HepG2 (cell line): ENCODE results near the gene SLC7A4. TPM values are rescaled to one million over a fixed set of nuclear protein-coding genes. Genes with fewer than 3 reads are reported as not detected.

Experiments used
- ATF1 ChIP-seq: IDR thresholded peaks from 2 replicates; pipeline ENCODE4 v1.6.1; 2016; ENCODE audit warnings: mild to moderate bottlenecking, control low read depth
- FOXJ3 ChIP-seq: sonication (generic); formaldehyde crosslinking; IDR thresholded peaks from 2 replicates; pipeline ENCODE4 v1.4.0; 2020; ENCODE audit warnings: missing genetic modification reagents, mild to moderate bottlenecking, borderline replicate concordance
- GFI1 ChIP-seq: sonication (generic); formaldehyde crosslinking; IDR thresholded peaks from 2 replicates; pipeline ENCODE4 v1.5.0; 2020; ENCODE audit warnings: missing genetic modification reagents, mild to moderate bottlenecking, borderline replicate concordance
- IKZF1 ChIP-seq: fragments of 450-650 bp; IDR thresholded peaks from 2 replicates; pipeline ENCODE4 v1.7.1; 2016
- MAF1 ChIP-seq: sonication (generic); formaldehyde crosslinking; IDR thresholded peaks from 2 replicates; pipeline ENCODE4 v1.5.0; 2020; ENCODE audit warnings: missing genetic modification reagents, borderline replicate concordance
- MED13 ChIP-seq: sonication (generic); formaldehyde crosslinking; IDR thresholded peaks from 2 replicates; pipeline ENCODE4 v1.5.0; 2020; ENCODE audit warnings: missing genetic modification reagents
- MLLT10 ChIP-seq: sonication (generic); formaldehyde crosslinking; IDR thresholded peaks from 2 replicates; pipeline ENCODE4 v1.4.0; 2020; ENCODE audit warnings: missing genetic modification reagents
- MXD4 ChIP-seq: IDR thresholded peaks from 2 replicates; pipeline ENCODE4 v1.6.1; 2016; ENCODE audit warnings: mild to moderate bottlenecking, missing biosample characterization, missing genetic modification reagents
- NFATC3 ChIP-seq: sonication (generic); formaldehyde crosslinking; IDR thresholded peaks from 2 replicates; pipeline ENCODE4 v1.5.1; 2020; ENCODE audit warnings: mild to moderate bottlenecking, missing genetic modification reagents
- RARA ChIP-seq: IDR thresholded peaks from 2 replicates; pipeline ENCODE4 v1.6.1; 2016; ENCODE audit warnings: missing genetic modification reagents, missing compliant biosample characterization
- SALL2 ChIP-seq: sonication (generic); formaldehyde crosslinking; IDR thresholded peaks from 2 replicates; pipeline ENCODE4 v1.8.1; 2023; ENCODE audit warnings: mild to moderate bottlenecking, missing genetic modification reagents, inconsistent platforms
- SOX6 ChIP-seq, 2 experiments: fragments of 450-650 bp in 1 of 2; sonication (generic) in 1 of 2; formaldehyde crosslinking in 1 of 2; IDR thresholded peaks; 2 replicates each; pipeline versions ENCODE4 v1.4.0 to v1.6.1; 2017 to 2020; ENCODE audit warnings: antibody characterized with exemption in 1 of 2, mild to moderate bottlenecking in 1 of 2, missing genetic modification reagents in 1 of 2
- STAT5B ChIP-seq: sonication (generic); formaldehyde crosslinking; IDR thresholded peaks from 2 replicates; pipeline ENCODE4 v1.4.0; 2020; ENCODE audit warnings: missing genetic modification reagents
- TOE1 ChIP-seq: sonication (generic); formaldehyde crosslinking; IDR thresholded peaks from 2 replicates; pipeline ENCODE4 v1.4.0; 2020; ENCODE audit warnings: mild to moderate bottlenecking, missing genetic modification reagents
- ZBTB7A ChIP-seq: sonication (generic); formaldehyde crosslinking; IDR thresholded peaks from 2 replicates; pipeline ENCODE4 v1.8.0; 2022; ENCODE audit warnings: mild to moderate bottlenecking, missing genetic modification reagents
- ZNF468 ChIP-seq: sonication (generic); formaldehyde crosslinking; IDR thresholded peaks from 2 replicates; pipeline ENCODE4 v1.8.0; 2022; ENCODE audit warnings: mild to moderate bottlenecking, moderate library complexity, missing genetic modification reagents
- ZNF670 ChIP-seq: sonication (generic); formaldehyde crosslinking; IDR thresholded peaks from 2 replicates; pipeline ENCODE4 v1.8.0; 2022; ENCODE audit warnings: mild to moderate bottlenecking, missing genetic modification reagents, borderline replicate concordance
- ZNF782 ChIP-seq: sonication (generic); formaldehyde crosslinking; IDR thresholded peaks from 2 replicates; pipeline ENCODE4 v1.4.0; 2020; ENCODE audit warnings: missing genetic modification reagents, mild to moderate bottlenecking, borderline replicate concordance
- ZNF788 ChIP-seq: sonication (generic); formaldehyde crosslinking; IDR thresholded peaks from 2 replicates; pipeline ENCODE4 v1.5.0; 2020; ENCODE audit warnings: mild to moderate bottlenecking, missing genetic modification reagents, borderline replicate concordance
- polyA plus RNA-seq, 8 experiments: library from polyadenylated mRNA; depleted of rRNA in 3 of 8; stranded (reverse) in 7 of 8; unstranded in 1 of 8; fragments of >200 nt; fragmentation: Illumina TruSeq in 4 of 8; extraction: Trizol in 4 of 8; gene quantifications; 2 replicates each; pipeline versions ENCODE4 v1.2.1 to v1.2.3, GENCODE V29; 2011 to 2016; ENCODE audit warnings: low read depth in 4 of 8, missing spikeins in 1 of 8, mixed read lengths in 1 of 8; ENCODE audit not compliant: insufficient read depth in 1 of 8
- total RNA-seq, 5 experiments: library from RNA; depleted of rRNA; stranded (reverse); fragments of >200 nt; fragmentation: Illumina TruSeq; extraction: Trizol; gene quantifications; 2 replicates each; pipeline ENCODE4 v1.2.3, GENCODE V29; 2016; ENCODE audit warnings: low read depth in 1 of 5
- TF ChIP-seq, protein P1 (sequence below): sonication (generic); formaldehyde crosslinking; IDR thresholded peaks from 2 replicates; pipeline ENCODE4 v1.8.0; 2023; ENCODE audit warnings: mild to moderate bottlenecking, missing genetic modification reagents
- TF ChIP-seq, protein P2 (sequence below): sonication (generic); formaldehyde crosslinking; IDR thresholded peaks from 2 replicates; pipeline ENCODE4 v1.5.0; 2020; ENCODE audit warnings: missing genetic modification reagents, mild to moderate bottlenecking, borderline replicate concordance
- TF ChIP-seq, protein P3 (sequence below): IDR thresholded peaks from 2 replicates; pipeline ENCODE4 v1.6.1; 2016; ENCODE audit warnings: missing compliant biosample characterization, missing genetic modification reagents, borderline replicate concordance
- TF ChIP-seq, protein P4 (sequence below): sonication (generic); formaldehyde crosslinking; IDR thresholded peaks from 2 replicates; pipeline ENCODE4 v1.4.0; 2020; ENCODE audit warnings: low read depth, mild to moderate bottlenecking, missing genetic modification reagents
- TF ChIP-seq, protein P5 (sequence below): IDR thresholded peaks from 2 replicates; pipeline ENCODE4 v1.6.1; 2012; ENCODE audit warnings: low read depth, low read length, improper control_type of control experiment
- TF ChIP-seq, protein P6 (sequence below): sonication (generic); formaldehyde crosslinking; IDR thresholded peaks from 2 replicates; pipeline ENCODE4 v1.4.0; 2020; ENCODE audit warnings: missing genetic modification reagents

SLC7A4 gene
- total and polyA plus RNA-seq, 2 of the 13 experiments (the other 11 are each of a cell fraction or from before 2014, with no cell fraction given), result not detected

DNA sequence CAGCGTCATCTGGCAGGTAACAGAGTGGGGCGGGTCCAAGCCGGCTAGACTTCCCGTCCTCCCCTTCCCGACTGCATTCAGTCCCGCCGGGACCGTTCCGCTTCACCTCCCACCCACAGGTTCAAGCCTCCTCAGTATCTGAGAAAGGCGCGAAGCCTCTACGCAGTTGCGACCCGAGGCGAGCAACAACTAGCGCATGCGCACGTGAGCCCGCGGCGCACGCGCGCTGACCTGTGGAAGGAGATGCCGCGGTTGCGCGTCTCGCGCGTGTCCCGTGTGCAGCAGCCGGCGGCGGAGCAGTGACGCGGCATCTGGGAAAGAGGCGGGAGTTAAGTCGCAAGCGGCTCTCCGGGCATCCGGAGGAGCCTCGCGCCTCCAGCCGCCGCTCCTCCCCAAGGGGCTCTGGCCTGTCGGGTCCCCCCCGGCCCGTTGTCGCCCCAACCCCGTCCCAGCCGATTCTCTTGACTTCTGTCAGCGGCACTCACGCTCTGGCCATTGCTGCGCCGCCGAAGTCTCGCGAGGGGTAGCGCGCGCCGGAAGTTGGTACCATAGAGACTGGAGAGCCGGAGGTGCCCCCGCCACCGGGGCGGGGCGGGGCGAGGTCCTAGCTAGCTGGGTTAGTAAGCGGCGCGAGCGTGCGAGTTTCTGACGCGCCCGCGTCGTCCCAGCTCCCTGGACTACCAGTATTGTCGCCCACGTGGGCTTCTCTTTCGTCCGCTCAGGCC lies 30.6 kb downstream of the SLC7A4 start, which contains the start of gene THAP7 (continued):
- TF ChIP-seq MXD4, result peak; percentile 81
- peak; percentile 25; the same call in 1 of the 2 replicates for TF ChIP-seq ZNF788 (CRISPR knock-in tag)
- peak; percentile 43 for TF ChIP-seq RARA (CRISPR knock-in tag)
- TF ChIP-seq, protein P1, sequence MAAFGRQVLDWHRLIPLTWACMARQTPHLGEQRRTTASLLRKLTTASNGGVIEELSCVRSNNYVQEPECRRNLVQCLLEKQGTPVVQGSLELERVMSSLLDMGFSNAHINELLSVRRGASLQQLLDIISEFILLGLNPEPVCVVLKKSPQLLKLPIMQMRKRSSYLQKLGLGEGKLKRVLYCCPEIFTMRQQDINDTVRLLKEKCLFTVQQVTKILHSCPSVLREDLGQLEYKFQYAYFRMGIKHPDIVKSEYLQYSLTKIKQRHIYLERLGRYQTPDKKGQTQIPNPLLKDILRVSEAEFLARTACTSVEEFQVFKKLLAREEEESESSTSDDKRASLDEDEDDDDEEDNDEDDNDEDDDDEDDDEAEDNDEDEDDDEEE (CRISPR knock-in tag), result no peak; the same call in 1 of the 2 replicates
- peak; percentile 51; the same call in 1 of the 2 replicates for TF ChIP-seq SALL2 (CRISPR knock-in tag)
- no peak for TF ChIP-seq STAT5B (CRISPR knock-in tag)
- TF ChIP-seq, protein P2, sequence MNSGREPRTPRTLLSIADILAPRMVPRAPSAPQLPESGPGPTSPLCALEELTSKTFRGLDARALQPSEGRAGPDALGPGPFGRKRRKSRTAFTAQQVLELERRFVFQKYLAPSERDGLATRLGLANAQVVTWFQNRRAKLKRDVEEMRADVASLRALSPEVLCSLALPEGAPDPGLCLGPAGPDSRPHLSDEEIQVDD (CRISPR knock-in tag), result no peak; the same call in 1 of the 2 replicates
- TF ChIP-seq MED13 (CRISPR knock-in tag), result no peak; the same call in none of the 2 replicates
- TF ChIP-seq, protein P3, sequence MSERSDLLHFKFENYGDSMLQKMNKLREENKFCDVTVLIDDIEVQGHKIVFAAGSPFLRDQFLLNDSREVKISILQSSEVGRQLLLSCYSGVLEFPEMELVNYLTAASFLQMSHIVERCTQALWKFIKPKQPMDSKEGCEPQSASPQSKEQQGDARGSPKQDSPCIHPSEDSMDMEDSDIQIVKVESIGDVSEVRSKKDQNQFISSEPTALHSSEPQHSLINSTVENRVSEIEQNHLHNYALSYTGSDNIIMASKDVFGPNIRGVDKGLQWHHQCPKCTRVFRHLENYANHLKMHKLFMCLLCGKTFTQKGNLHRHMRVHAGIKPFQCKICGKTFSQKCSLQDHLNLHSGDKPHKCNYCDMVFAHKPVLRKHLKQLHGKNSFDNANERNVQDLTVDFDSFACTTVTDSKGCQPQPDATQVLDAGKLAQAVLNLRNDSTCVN (CRISPR knock-in tag), result peak; percentile 41; the same call in 1 of the 2 replicates
- no peak for TF ChIP-seq FOXJ3 (CRISPR knock-in tag)
- TF ChIP-seq ZNF670 (CRISPR knock-in tag), result no peak
- TF ChIP-seq ZNF782 (CRISPR knock-in tag), result no peak; the same call in 1 of the 2 replicates
- TF ChIP-seq IKZF1, result no peak
- no peak for TF ChIP-seq NFATC3 (CRISPR knock-in tag)
- TF ChIP-seq, protein P4, sequence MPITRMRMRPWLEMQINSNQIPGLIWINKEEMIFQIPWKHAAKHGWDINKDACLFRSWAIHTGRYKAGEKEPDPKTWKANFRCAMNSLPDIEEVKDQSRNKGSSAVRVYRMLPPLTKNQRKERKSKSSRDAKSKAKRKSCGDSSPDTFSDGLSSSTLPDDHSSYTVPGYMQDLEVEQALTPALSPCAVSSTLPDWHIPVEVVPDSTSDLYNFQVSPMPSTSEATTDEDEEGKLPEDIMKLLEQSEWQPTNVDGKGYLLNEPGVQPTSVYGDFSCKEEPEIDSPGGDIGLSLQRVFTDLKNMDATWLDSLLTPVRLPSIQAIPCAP (CRISPR knock-in tag), result 0 out of 2 replicates have a peak, but pooled peaks have one; percentile 86
- no peak for TF ChIP-seq ZBTB7A (CRISPR knock-in tag)
- no peak for TF ChIP-seq MAF1 (CRISPR knock-in tag)
- TF ChIP-seq, protein P5, sequence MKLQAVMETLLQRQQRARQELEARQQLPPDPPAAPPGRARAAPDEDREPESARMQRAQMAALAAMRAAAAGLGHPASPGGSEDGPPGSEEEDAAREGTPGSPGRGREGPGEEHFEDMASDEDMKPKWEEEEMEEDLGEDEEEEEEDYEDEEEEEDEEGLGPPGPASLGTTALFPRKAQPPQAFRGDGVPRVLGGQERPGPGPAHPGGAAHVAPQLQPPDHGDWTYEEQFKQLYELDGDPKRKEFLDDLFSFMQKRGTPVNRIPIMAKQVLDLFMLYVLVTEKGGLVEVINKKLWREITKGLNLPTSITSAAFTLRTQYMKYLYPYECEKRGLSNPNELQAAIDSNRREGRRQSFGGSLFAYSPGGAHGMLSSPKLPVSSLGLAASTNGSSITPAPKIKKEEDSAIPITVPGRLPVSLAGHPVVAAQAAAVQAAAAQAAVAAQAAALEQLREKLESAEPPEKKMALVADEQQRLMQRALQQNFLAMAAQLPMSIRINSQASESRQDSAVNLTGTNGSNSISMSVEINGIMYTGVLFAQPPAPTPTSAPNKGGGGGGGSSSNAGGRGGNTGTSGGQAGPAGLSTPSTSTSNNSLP, result no peak
- TF ChIP-seq ZNF468 (CRISPR knock-in tag), result 0 out of 2 replicates have a peak, but pooled peaks have one; percentile 77
- TF ChIP-seq ATF1 (CRISPR knock-in tag), result no peak
- TF ChIP-seq, protein P6, sequence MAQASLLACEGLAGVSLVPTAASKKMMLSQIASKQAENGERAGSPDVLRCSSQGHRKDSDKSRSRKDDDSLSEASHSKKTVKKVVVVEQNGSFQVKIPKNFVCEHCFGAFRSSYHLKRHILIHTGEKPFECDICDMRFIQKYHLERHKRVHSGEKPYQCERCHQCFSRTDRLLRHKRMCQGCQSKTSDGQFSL (CRISPR knock-in tag), result no peak
- TF ChIP-seq SOX6 (IDR thresholded peaks at IDR 0.05), result no peak
- TF ChIP-seq SOX6 (CRISPR knock-in tag; IDR thresholded peaks at IDR 0.05), result peak; percentile 82
- TF ChIP-seq GFI1, result no peak; the same call in 1 of the 2 replicates
- TF ChIP-seq MLLT10 (CRISPR knock-in tag), result no peak
- TF ChIP-seq TOE1 (CRISPR knock-in tag), result no peak; the same call in 1 of the 2 replicates
